Left kidney (tissue), 2 donors: ENCODE results near the gene CCDC200. TPM values are rescaled to one million over a fixed set of nuclear protein-coding genes. Genes with fewer than 3 reads are reported as not detected.
"Not testable (repeated sequence)": the region's sequence is repeated elsewhere in the genome, so short reads cannot be mapped to it uniquely, and the experiment has no call there.

ENCODE experiments used
- DNase-seq: peaks from one replicate; pipeline ENCODE4 v3.0.0-alpha.2; 2013
- polyA plus RNA-seq: library from polyadenylated mRNA; unstranded; fragments of 120-200 nt; gene quantifications from one replicate; pipeline ENCODE4 v1.2.1, GENCODE V29; 2013; ENCODE audit not compliant: insufficient read length

Gene CCDC200
- polyA plus RNA-seq, 1 donor: 44.1 TPM

- no peak for DNase-seq
Measured at GRCh38 chr17:43216369-43216761, 12.1 kb downstream of the CCDC200 start.

GRCh38 chr17:43215341-43215740 lies 13.1 kb downstream of the CCDC200 start:
- no peak for DNase-seq

- DNase-seq: no peak
Measured at GRCh38 chr17:43213545-43213944, 14.9 kb downstream of the CCDC200 start.

- DNase-seq: no peak
Measured at GRCh38 chr17:43212641-43213490, 15.6 kb downstream of the CCDC200 start.

- peak; percentile 75 for DNase-seq
Measured at GRCh38 chr17:43211480-43212402, 16.7 kb downstream of the CCDC200 start, which contains the start of gene TMEM106A. TSS of gene TMEM106A (plus strand) at chr17:43211875. CDS start at chr17:43213042, 1,167 bp downstream.

- DNase-seq: no peak
Measured at GRCh38 chr17:43211123-43211479, 17.3 kb downstream of the CCDC200 start.

GRCh38 chr17:43210576-43210975 lies 17.8 kb downstream of the CCDC200 start:
- DNase-seq: no peak

- not testable (repeated sequence) for DNase-seq
Measured at GRCh38 chr17:43203013-43203412, 25.4 kb downstream of the CCDC200 start.

- DNase-seq: no peak
Measured at GRCh38 chr17:43200127-43200526, 28.3 kb downstream of the CCDC200 start.

- DNase-seq: no peak
Measured at GRCh38 chr17:43199633-43200032, 28.8 kb downstream of the CCDC200 start.

- DNase-seq: no peak
Measured at GRCh38 chr17:43193251-43193650, 35.2 kb downstream of the CCDC200 start.

GRCh38 chr17:43186656-43187055 lies 41.8 kb downstream of the CCDC200 start:
- not testable (repeated sequence) for DNase-seq

- DNase-seq: no peak
Measured at GRCh38 chr17:43183921-43184320, 44.5 kb downstream of the CCDC200 start.

- DNase-seq: no peak
Measured at GRCh38 chr17:43176119-43176570, 52.3 kb downstream of the CCDC200 start.

GRCh38 chr17:43175213-43176118 lies 53.0 kb downstream of the CCDC200 start:
- no peak for DNase-seq

GRCh38 chr17:43171586-43172487 lies 56.6 kb downstream of the CCDC200 start:
- peak; percentile 82 for DNase-seq
